Keratinocyte (primary cell): ENCODE data around the gene SMIM24.

Experiments
- CTCF ChIP-seq, 3 experiments: IDR thresholded peaks in 1 of 3; conservative IDR thresholded peaks in 1 of 3; optimal IDR thresholded peaks in 1 of 3; 2 replicates in 2 of 3; 3 replicates in 1 of 3; pipeline versions ENCODE3 to v1.5.1; 2011; ENCODE audit warnings: low read length in 3 of 3, mild to moderate bottlenecking in 3 of 3, moderate library complexity in 2 of 3, control low read depth in 1 of 3, inconsistent platforms in 1 of 3; ENCODE audit not compliant: insufficient read depth in 2 of 3; ENCODE audit errors: extremely low read depth in 1 of 3
- EZH2 ChIP-seq: IDR thresholded peaks from one replicate; pipeline ENCODE4 v1.6.1; 2012; ENCODE audit warnings: inconsistent platforms, mild to moderate bottlenecking, low read length, moderate library complexity

DNA sequence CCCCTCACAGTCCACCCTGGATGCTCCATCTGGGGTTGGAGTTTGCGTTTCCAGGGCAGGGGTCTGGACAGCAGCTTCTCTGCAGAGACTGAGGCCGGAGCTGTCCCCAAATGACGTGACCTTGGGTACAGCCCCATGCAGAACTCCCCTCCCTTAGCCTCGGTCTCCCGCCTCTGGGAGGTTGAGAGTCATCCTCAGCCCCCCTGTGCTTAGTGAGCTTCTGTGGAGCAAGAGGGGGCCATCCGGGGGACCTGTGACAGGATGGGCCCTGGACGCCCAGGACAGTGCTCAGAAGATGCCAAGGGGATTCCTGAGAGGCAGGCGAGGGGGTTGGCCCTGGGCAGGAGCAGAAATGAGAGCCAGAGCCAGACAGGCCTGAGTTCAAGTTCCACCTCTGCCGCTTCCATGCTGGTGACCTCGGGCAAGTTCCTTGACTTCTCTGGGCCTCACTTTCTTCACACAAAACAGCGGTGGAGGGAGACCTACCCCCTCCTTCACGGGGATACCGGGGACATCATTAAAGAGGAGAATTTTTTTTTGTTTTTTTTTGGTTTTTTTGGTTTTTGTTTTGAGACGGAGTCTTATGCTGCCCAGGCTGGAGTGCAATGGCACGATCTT, 20.3 kb downstream of the SMIM24 start:
- TF ChIP-seq EZH2 (no peak), CTCF (optimal IDR thresholded peaks at IDR 0.05 in 1 of 3, IDR thresholded peaks at IDR 0.05 in 1 of 3, conservative IDR thresholded peaks at IDR 0.05 in 1 of 3; ENCODE audit: extremely low read depth in 1 of 3, insufficient read depth in 2 of 3, low read length in 3 of 3) (no peak)
